Muscle layer of colon (tissue), 2 donors: ENCODE data around the gene ITGA6.

ENCODE experiments used
- H3K27ac ChIP-seq: one replicate; pipeline ENCODE4 v1.7.0; 2013; ENCODE audit warnings: low read depth, mild to moderate bottlenecking, low read length, moderate library complexity
- H3K27me3 ChIP-seq, 2 donors: one replicate each; pipeline ENCODE4 v1.7.0; 2013; ENCODE audit warnings: low read length in 2 of 2, mild to moderate bottlenecking in 2 of 2; ENCODE audit not compliant: insufficient read depth in 2 of 2, control insufficient read depth in 1 of 2
- H3K36me3 ChIP-seq: one replicate; pipeline ENCODE4 v1.7.0; 2013; ENCODE audit warnings: mild to moderate bottlenecking, low read length; ENCODE audit not compliant: insufficient read depth
- H3K4me1 ChIP-seq: one replicate; pipeline ENCODE4 v1.7.0; 2013; ENCODE audit warnings: mild to moderate bottlenecking, low read length; ENCODE audit not compliant: insufficient read depth
- H3K4me3 ChIP-seq, 2 donors: one replicate each; pipeline ENCODE4 v1.7.0; 2013; ENCODE audit warnings: low read length in 2 of 2, low read depth in 1 of 2, mild to moderate bottlenecking in 1 of 2, moderate library complexity in 1 of 2
- H3K9ac ChIP-seq: one replicate; pipeline ENCODE4 v1.7.0; 2013; ENCODE audit warnings: low read length
- H3K9me3 ChIP-seq: one replicate; pipeline ENCODE4 v1.7.0; 2013; ENCODE audit warnings: mild to moderate bottlenecking, low read length
- donor health status: abdominal sarcoma.
- donor health status: Adenocarcinoma of cecum.

The ITGA6 gene

DNA sequence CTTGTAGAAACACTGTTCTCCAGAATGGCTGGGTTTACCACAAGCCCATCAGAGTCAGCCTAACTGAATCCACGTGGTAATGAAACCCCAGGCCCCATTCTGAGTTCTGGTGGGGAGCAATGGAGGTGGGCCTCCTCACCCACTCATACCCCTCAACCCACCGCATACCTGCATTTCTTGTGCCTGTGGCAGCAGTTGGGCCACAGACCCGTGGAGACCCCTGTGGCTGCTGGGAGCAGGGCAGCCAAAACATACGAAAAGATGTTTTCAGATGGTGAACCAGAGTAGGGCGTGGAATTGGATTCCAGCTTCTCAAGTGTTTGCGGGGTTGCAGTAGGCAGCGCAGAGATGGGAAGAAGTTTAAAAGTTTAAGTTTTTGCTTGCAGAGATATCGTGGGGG lies 51.0 kb downstream of the ITGA6 start:
- no peaks in the 10 kb centered on the region for H3K4me1 ChIP-seq
- H3K9ac ChIP-seq, result no peak overlapping the region
- H3K27me3 ChIP-seq, result no peaks in the 10 kb centered on the region
- H3K4me3 ChIP-seq, result no peak overlapping the region
- no peaks in the 10 kb centered on the region for H3K9me3 ChIP-seq
- H3K27ac ChIP-seq, result no peak overlapping the region
- H3K36me3 ChIP-seq, result no peaks in the 10 kb centered on the region

- no peaks in the 10 kb centered on the region for H3K36me3 ChIP-seq
- no peak overlapping the region for H3K27ac ChIP-seq
- no peak overlapping the region for H3K4me3 ChIP-seq
- H3K4me1 ChIP-seq, result no peaks in the 10 kb centered on the region
- H3K27me3 ChIP-seq, result no peaks in the 10 kb centered on the region
- H3K9me3 ChIP-seq, result no peaks in the 10 kb centered on the region
- no peak overlapping the region for H3K9ac ChIP-seq
These were observed 53.2 kb downstream of the ITGA6 start for GRCh38 chr2:172480301-172481218.

GRCh38 chr2:172481507-172482262 lies 54.3 kb downstream of the ITGA6 start:
- Histone ChIP-seq H3K9ac (no peak overlapping the region), H3K27me3 (no peaks in the 10 kb centered on the region), H3K36me3 (no peaks in the 10 kb centered on the region), H3K4me3 (no peak overlapping the region), H3K27ac (no peak overlapping the region), H3K4me1 (no peaks in the 10 kb centered on the region), H3K9me3 (no peaks in the 10 kb centered on the region)

DNA sequence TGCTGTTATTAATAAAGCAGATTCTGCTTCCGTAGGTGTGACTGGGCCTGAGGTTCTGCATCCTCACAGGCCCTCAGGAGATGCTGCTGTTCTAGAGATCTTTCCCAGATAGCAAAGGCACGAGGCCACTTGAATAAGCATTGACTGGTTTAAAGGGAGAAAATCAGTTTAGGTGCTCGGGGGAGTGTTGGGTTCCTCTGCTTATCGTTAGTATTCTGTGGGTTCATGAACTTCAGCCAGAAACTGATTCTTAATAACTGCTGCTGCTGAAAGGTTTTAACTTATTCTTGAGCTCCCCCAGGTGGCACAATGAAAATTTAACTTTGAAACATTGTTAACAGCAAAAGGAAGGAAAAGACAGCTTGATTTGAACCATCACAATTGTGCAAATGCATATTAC lies 56.9 kb downstream of the ITGA6 start:
- H3K27me3 ChIP-seq, result no peaks in the 10 kb centered on the region
- H3K4me1 ChIP-seq, result no peaks in the 10 kb centered on the region
- no peak overlapping the region for H3K4me3 ChIP-seq
- H3K36me3 ChIP-seq, result no peaks in the 10 kb centered on the region
- no peak overlapping the region for H3K27ac ChIP-seq
- no peak overlapping the region for H3K9ac ChIP-seq
- H3K9me3 ChIP-seq, result no peaks in the 10 kb centered on the region

DNA sequence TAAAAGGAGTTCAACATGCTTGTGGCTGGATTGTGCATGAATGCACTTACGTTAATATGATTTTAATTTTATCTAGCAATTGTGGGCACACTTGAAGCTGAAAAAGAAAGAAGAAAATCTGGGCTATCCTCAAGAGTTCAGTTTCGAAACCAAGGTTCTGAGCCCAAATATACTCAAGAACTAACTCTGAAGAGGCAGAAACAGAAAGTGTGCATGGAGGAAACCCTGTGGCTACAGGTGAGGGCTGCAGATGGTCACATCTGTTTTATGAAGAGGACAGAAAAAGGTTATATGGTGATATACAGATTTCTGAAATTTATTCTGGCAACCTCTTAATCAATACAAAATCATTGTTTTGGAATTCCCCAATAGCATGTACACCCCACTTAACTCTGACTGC lies 57.3 kb downstream of the ITGA6 start:
- H3K4me1 ChIP-seq, result no peaks in the 10 kb centered on the region
- H3K27ac ChIP-seq, result no peak overlapping the region
- no peaks in the 10 kb centered on the region for H3K36me3 ChIP-seq
- no peak overlapping the region for H3K9ac ChIP-seq
- H3K4me3 ChIP-seq, result no peak overlapping the region
- no peaks in the 10 kb centered on the region for H3K9me3 ChIP-seq
- H3K27me3 ChIP-seq, result no peaks in the 10 kb centered on the region

DNA sequence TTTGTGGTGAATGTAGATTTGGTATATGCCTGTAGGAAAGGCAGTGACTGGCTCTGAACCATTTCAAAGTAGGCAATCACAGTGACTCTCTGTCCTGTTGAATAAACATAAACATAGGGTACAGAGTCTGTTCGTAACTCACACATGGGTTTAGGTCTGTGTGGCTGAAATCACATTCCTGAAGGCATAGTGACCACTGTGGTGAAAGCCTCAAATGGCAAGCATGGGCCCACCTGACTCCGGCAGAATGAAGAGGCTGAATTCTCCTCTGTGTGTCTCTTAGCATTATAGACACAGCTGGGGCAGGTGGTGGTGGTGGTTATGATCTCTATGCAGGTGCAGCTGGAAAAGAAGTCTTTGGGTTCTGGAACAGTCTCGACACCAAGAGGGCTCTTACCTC lies 61.2 kb downstream of the ITGA6 start:
- Histone ChIP-seq H3K4me3 (no peak overlapping the region), H3K9me3 (no peaks in the 10 kb centered on the region), H3K9ac (no peak overlapping the region), H3K4me1 (no peaks in the 10 kb centered on the region), H3K27me3 (no peaks in the 10 kb centered on the region), H3K27ac (no peak overlapping the region), H3K36me3 (no peaks in the 10 kb centered on the region)

- no peaks in the 10 kb centered on the region for H3K36me3 ChIP-seq
- H3K9me3 ChIP-seq, result no peaks in the 10 kb centered on the region
- no peak overlapping the region for H3K4me3 ChIP-seq
- H3K27me3 ChIP-seq, result no peaks in the 10 kb centered on the region
- no peak overlapping the region for H3K9ac ChIP-seq
- H3K27ac ChIP-seq, result no peak overlapping the region
- no peaks in the 10 kb centered on the region for H3K4me1 ChIP-seq
These were observed 62.3 kb downstream of the ITGA6 start for GRCh38 chr2:172489681-172490080.

DNA sequence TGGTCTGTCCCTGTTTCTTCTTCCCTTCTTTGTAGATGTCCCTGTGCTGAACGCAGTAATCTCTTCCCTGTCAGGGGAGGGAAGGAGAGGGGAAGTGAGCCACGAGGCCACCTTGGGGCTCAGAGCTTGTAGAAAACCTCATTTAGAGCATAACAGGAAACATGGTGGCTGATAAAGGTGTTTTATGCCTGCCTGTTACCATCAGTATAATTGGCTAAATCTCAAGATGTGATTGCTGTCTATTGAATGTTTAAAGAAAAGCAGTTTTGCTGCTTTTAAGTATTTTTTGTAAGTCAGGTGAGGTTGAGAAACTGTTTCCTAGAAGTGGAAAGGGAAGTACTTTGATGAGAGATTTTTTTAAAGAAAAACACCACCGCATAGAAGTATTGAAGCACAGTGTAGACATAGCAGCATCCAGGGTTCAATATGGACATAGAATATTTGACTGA lies 68.8 kb downstream of the ITGA6 start:
- Histone ChIP-seq H3K4me1 (no peaks in the 10 kb centered on the region), H3K27me3 (no peaks in the 10 kb centered on the region), H3K4me3 (no peak overlapping the region), H3K27ac (no peak overlapping the region), H3K36me3 (no peaks in the 10 kb centered on the region), H3K9me3 (no peaks in the 10 kb centered on the region), H3K9ac (no peak overlapping the region)

DNA sequence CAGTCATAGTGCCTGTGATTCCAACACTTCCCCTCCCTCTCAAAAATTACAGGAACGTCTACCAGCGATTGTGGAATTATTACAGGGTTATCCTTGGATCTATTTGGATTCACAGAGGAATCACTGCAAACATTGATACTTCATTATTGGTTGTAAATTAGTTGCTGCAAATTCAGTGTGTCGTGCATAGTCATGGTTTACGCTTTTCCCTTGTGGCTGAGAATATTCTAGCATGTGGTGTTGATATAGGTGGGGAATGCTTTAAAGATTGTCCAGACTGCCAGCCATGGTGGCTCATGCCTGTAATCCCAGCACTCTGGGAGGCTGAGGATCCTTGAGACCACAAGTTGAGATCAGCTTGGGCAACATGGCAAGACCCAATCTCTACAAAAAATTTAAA lies 79.8 kb downstream of the ITGA6 start:
- Histone ChIP-seq H3K4me3 (no peak overlapping the region), H3K36me3 (no peaks in the 10 kb centered on the region), H3K27ac (no peak overlapping the region), H3K27me3 (no peaks in the 10 kb centered on the region), H3K9me3 (no peaks in the 10 kb centered on the region), H3K9ac (no peak overlapping the region), H3K4me1 (no peaks in the 10 kb centered on the region)

DNA sequence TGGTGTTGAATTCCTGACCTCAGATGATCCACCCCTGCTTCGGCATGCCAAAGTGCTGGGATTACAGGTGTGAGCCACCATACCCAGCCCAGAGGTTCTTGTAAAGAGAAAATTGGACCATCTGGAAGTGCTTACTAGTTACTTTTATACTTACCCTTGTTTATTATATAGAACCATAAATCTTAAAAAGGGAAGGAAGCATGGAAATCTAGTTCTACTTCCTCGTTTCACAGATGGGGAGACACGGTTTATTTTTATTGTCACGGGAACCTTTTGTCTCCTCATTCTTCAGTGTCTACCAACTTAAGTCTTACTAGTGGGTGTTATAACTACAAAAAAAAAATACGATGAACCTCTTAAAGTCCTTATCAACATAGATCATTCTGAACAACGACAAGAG lies 82.7 kb downstream of the ITGA6 start:
- H3K4me3 ChIP-seq, result no peak overlapping the region
- H3K9me3 ChIP-seq, result peaks cover 4% of the 10 kb centered on the region
- no peaks in the 10 kb centered on the region for H3K27me3 ChIP-seq
- H3K36me3 ChIP-seq, result no peaks in the 10 kb centered on the region
- H3K4me1 ChIP-seq, result no peaks in the 10 kb centered on the region
- H3K9ac ChIP-seq, result no peak overlapping the region
- H3K27ac ChIP-seq, result no peak overlapping the region

GRCh38 chr2:172510548-172510947 lies 83.2 kb downstream of the ITGA6 start:
- Histone ChIP-seq H3K9ac (no peak overlapping the region), H3K4me3 (no peak overlapping the region), H3K36me3 (no peaks in the 10 kb centered on the region), H3K4me1 (no peaks in the 10 kb centered on the region), H3K27me3 (no peaks in the 10 kb centered on the region), H3K9me3 (peaks cover 4% of the 10 kb centered on the region), H3K27ac (no peak overlapping the region)
